ENCODE data around the gene SGCA.

SGCA gene

GRCh38 chr17:50183421-50183994 is 17.7 kb downstream of the SGCA start:
- DNase-seq: no peak

GRCh38 chr17:50184064-50184463 is 18.3 kb downstream of the SGCA start:
- DNase-seq: no peak

- no peak for DNase-seq
Observed at GRCh38 chr17:50184611-50185398, 19.0 kb downstream of the SGCA start.

- no peak for DNase-seq
Observed at GRCh38 chr17:50185631-50186471, 20.0 kb downstream of the SGCA start.

GRCh38 chr17:50186661-50187393 is 21.0 kb downstream of the SGCA start:
- no peak for DNase-seq

GRCh38 chr17:50187394-50187725 is 21.6 kb downstream of the SGCA start:
- DNase-seq: no peak

- no peak for DNase-seq
Observed at GRCh38 chr17:50187751-50188530, 22.1 kb downstream of the SGCA start.

GRCh38 chr17:50188531-50188920 is 22.7 kb downstream of the SGCA start:
- no peak for DNase-seq

GRCh38 chr17:50188921-50189549 is 23.2 kb downstream of the SGCA start:
- no peak for DNase-seq

GRCh38 chr17:50189550-50190292 is 23.9 kb downstream of the SGCA start:
- no peak for DNase-seq

- DNase-seq: no peak
Observed at GRCh38 chr17:50190293-50190602, 24.4 kb downstream of the SGCA start.

GRCh38 chr17:50190603-50191358 is 25.0 kb downstream of the SGCA start:
- DNase-seq: no peak

- DNase-seq: no peak
Observed at GRCh38 chr17:50191359-50192143, 25.7 kb downstream of the SGCA start.

- no peak for DNase-seq
Observed at GRCh38 chr17:50192144-50192617, 26.4 kb downstream of the SGCA start.

- no peak for DNase-seq
Observed at GRCh38 chr17:50192618-50193291, 26.9 kb downstream of the SGCA start.

GRCh38 chr17:50194140-50194933 is 28.5 kb downstream of the SGCA start:
- no peak for DNase-seq

GRCh38 chr17:50194934-50195865 is 29.4 kb downstream of the SGCA start:
- DNase-seq: no peak

Measured in activated CD4-positive, CD25-positive, alpha-beta regulatory T cell (primary cell).